ENCODE measurements around the gene MINK1.
"Not testable (repeated sequence)": the region's sequence is repeated elsewhere in the genome, so short reads cannot be mapped to it uniquely, and the experiment has no call there.

DNA sequence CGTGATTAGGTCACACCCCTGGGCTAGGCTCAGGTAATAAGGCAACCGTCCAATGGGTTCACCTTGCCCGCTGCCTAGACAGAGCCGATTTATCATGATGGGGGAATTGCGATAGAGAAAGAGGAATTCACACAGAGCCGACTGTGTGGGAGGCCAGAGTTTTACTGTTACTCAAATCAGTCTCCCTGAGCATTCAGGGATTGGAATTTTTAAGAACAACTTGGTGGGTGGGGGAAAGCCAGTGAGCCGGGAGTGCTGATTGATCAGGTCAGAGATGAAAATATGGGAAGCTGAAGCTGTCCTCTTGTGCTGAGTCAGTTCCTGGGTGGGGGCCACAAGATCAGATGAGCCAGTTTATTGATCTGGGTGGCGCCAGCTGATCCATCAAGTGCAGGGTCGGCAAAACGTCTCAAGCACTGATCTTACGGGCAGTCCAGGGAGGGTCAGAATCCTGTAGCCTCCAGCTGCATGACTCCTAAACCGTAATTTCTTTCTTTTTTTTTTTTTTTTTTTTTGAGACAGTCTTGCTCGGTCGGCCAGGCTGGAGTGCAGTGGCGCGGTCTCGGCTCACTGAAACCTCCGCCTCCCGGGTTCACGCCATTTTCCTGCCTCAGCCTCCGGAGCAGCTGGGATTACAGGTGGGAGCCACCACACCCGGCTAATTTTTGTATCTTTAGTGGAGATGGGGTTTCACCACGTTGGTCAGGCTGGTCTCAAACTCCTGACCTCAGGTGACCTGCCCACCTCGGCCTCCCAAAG is 93.6 kb downstream of the MINK1 start:
- TF ChIP-seq POLR2AphosphoS5, CTCF (IDR thresholded peaks at IDR 0.05): not testable (repeated sequence)

All from breast epithelium (tissue), 3 donors.